K562 (cell line): ENCODE results near the gene KCNA4.
"Not testable (repeated sequence)": the region's sequence is repeated elsewhere in the genome, so short reads cannot be mapped to it uniquely, and the experiment has no call there.

Source experiments
- CTCF ChIP-seq, 3 experiments: IDR thresholded peaks in 2 of 3; conservative IDR thresholded peaks in 1 of 3; 2 replicates each; pipeline ENCODE4 v1.5.1; 2011 to 2012; ENCODE audit warnings: low read length in 3 of 3, mild to moderate bottlenecking in 3 of 3, control low read depth in 2 of 3, improper control_type of control experiment in 1 of 3, inconsistent platforms in 1 of 3, low read depth in 1 of 3, mixed read lengths in 1 of 3, moderate library complexity in 1 of 3; ENCODE audit not compliant: insufficient read depth in 2 of 3
- FOXP4 ChIP-seq: sonication (generic); formaldehyde crosslinking; IDR thresholded peaks from 2 replicates; pipeline ENCODE4 v1.8.0; 2022; ENCODE audit warnings: mild to moderate bottlenecking, missing genetic modification reagents, borderline replicate concordance
- HOMEZ ChIP-seq: fragments of 250-450 bp; sonication (Bioruptor Pico); IDR thresholded peaks from 2 replicates; pipeline ENCODE4 v1.4.0; 2020; ENCODE audit warnings: mild to moderate bottlenecking, moderate library complexity
- JUND ChIP-seq, 2 experiments: IDR thresholded peaks; 2 replicates in 1 of 2; 3 replicates in 1 of 2; pipeline ENCODE4 v1.6.1; 2011; ENCODE audit warnings: borderline replicate concordance in 2 of 2, low read depth in 2 of 2, low read length in 2 of 2, improper control_type of control experiment in 1 of 2, missing biosample characterization in 1 of 2, missing genetic modification characterization in 1 of 2, missing genetic modification reagents in 1 of 2
- KAT8 ChIP-seq: fragments of 450-650 bp; IDR thresholded peaks from 2 replicates; pipeline ENCODE4 v1.6.1; 2016; ENCODE audit warnings: low read depth, mild to moderate bottlenecking
- L3MBTL2 ChIP-seq: fragments of 450-650 bp; IDR thresholded peaks from 2 replicates; pipeline ENCODE4 v1.6.1; 2016; ENCODE audit warnings: mild to moderate bottlenecking, moderate library complexity
- POLR2A ChIP-seq: fragments of 450-650 bp; conservative IDR thresholded peaks from 2 replicates; pipeline ENCODE4 v1.6.1; 2016
- SRF ChIP-seq, 2 experiments: fragments of 250-450, 450-650 bp in 1 of 2; sonication (Bioruptor Pico) in 1 of 2; sonication (generic) in 1 of 2; formaldehyde crosslinking; IDR thresholded peaks; 2 replicates each; pipeline versions ENCODE4 v1.5.0 to v1.5.1; 2020 to 2022; ENCODE audit warnings: mild to moderate bottlenecking in 1 of 2, missing genetic modification reagents in 1 of 2
- XRCC5 ChIP-seq: fragments of 200-400 bp; formaldehyde crosslinking; IDR thresholded peaks from 2 replicates; pipeline ENCODE4 v1.6.1; 2017; ENCODE audit warnings: low read depth, mild to moderate bottlenecking, low read length
- YY1 ChIP-seq, 3 experiments: IDR thresholded peaks; 2 replicates each; pipeline ENCODE4 v1.6.1; 2011; ENCODE audit warnings: low read length in 2 of 3, mild to moderate bottlenecking in 2 of 3, moderate library complexity in 2 of 3, borderline replicate concordance in 1 of 3, control low read depth in 1 of 3, low read depth in 1 of 3; ENCODE audit not compliant: insufficient read depth in 3 of 3, insufficient replicate concordance in 2 of 3, control insufficient read depth in 1 of 3, insufficient read length in 1 of 3; ENCODE audit errors: extremely low read depth in 1 of 3
- TF ChIP-seq, protein P1 (sequence below), 2 experiments: IDR thresholded peaks; 2 replicates each; pipeline ENCODE4 v1.6.1; 2011; ENCODE audit warnings: borderline replicate concordance in 1 of 2, control low read depth in 1 of 2, low read depth in 1 of 2, low read length in 1 of 2, mild to moderate bottlenecking in 1 of 2, mixed read lengths in 1 of 2, moderate library complexity in 1 of 2; ENCODE audit not compliant: insufficient read depth in 1 of 2, insufficient read length in 1 of 2, poor library complexity in 1 of 2, severe bottlenecking in 1 of 2; ENCODE audit errors: extremely low read depth in 1 of 2
- TF ChIP-seq, protein P2 (sequence below): fragments of 450-650 bp; formaldehyde crosslinking; IDR thresholded peaks from 2 replicates; pipeline ENCODE4 v1.4.0; 2020; ENCODE audit warnings: mild to moderate bottlenecking, moderate library complexity

DNA sequence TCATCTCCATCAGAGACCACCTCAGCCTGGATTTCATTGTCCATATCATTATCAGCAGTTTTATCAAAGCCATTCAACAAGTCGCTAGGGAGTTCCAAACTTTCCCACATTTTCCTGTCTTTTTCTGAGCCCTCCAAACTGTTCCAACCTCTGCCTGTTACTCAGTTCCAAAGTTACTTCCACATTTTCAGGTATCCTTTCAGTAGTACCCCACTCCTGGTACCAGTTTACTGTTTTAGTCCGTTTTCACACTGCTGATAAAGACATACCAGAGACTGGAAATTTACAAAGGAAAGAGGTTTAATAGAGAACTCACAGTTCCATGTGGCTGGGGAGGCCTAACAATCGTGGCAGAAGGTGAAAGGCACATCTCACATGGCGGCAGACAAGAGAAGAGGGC is 17.9 kb upstream of the KCNA4 start:
- TF ChIP-seq HOMEZ; SRF (CRISPR knock-in tag; IDR thresholded peaks at IDR 0.05); FOXP4 (CRISPR knock-in tag); L3MBTL2; YY1 (IDR thresholded peaks at IDR 0.05; ENCODE audit: borderline replicate concordance in 1 of 3, control insufficient read depth in 1 of 3, extremely low read depth in 1 of 3, insufficient read depth in 3 of 3, insufficient read length in 1 of 3, insufficient replicate concordance in 2 of 3, low read depth in 1 of 3, low read length in 2 of 3); POLR2A; XRCC5; KAT8; CTCF (IDR thresholded peaks at IDR 0.05 in 2 of 3, conservative IDR thresholded peaks at IDR 0.05 in 1 of 3; ENCODE audit: insufficient read depth in 2 of 3, low read depth in 1 of 3, low read length in 3 of 3); JUND (IDR thresholded peaks at IDR 0.05; ENCODE audit: borderline replicate concordance, low read depth, low read length); JUND (tag; IDR thresholded peaks at IDR 0.05; ENCODE audit: borderline replicate concordance, low read depth, low read length): not testable (repeated sequence)
- TF ChIP-seq, protein P1, sequence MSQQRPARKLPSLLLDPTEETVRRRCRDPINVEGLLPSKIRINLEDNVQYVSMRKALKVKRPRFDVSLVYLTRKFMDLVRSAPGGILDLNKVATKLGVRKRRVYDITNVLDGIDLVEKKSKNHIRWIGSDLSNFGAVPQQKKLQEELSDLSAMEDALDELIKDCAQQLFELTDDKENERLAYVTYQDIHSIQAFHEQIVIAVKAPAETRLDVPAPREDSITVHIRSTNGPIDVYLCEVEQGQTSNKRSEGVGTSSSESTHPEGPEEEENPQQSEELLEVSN (IDR thresholded peaks at IDR 0.05; ENCODE audit: borderline replicate concordance in 1 of 2, extremely low read depth in 1 of 2, insufficient read depth in 1 of 2, insufficient read length in 1 of 2, low read depth in 1 of 2, low read length in 1 of 2, poor library complexity in 1 of 2, severe bottlenecking in 1 of 2): not testable (repeated sequence)
- TF ChIP-seq, protein P2, sequence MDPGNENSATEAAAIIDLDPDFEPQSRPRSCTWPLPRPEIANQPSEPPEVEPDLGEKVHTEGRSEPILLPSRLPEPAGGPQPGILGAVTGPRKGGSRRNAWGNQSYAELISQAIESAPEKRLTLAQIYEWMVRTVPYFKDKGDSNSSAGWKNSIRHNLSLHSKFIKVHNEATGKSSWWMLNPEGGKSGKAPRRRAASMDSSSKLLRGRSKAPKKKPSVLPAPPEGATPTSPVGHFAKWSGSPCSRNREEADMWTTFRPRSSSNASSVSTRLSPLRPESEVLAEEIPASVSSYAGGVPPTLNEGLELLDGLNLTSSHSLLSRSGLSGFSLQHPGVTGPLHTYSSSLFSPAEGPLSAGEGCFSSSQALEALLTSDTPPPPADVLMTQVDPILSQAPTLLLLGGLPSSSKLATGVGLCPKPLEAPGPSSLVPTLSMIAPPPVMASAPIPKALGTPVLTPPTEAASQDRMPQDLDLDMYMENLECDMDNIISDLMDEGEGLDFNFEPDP (CRISPR knock-in tag): not testable (repeated sequence)
